ENCODE results near the gene ADSS2. TPM values are rescaled to one million over a fixed set of nuclear protein-coding genes. Genes with fewer than 3 reads are reported as not detected.

ADSS2 gene
- total RNA-seq, 2 donors from 2014 or later, result 7.9 to 9.6 TPM

- DNase-seq (ENCODE audit: low spot score), result no peak
These were observed 20.5 kb downstream of the ADSS2 start for GRCh38 chr1:244431166-244431565.

GRCh38 chr1:244429818-244430217, 21.9 kb downstream of the ADSS2 start:
- Histone ChIP-seq H3K4me3 (no peak overlapping the region), H3K36me3 (peaks cover 11% of the 10 kb centered on the region)
- no peak for DNase-seq (ENCODE audit: low spot score)

More at GRCh38 chr1:244431166-244431565, 20.5 kb downstream of the ADSS2 start:
- H3K27ac ChIP-seq, result no peak overlapping the region
- no peaks in the 10 kb centered on the region for H3K27me3 ChIP-seq
- no peaks in the 10 kb centered on the region for H3K4me1 ChIP-seq
- TF ChIP-seq CTCF (IDR thresholded peaks at IDR 0.05), result no peak
- H3K9me3 ChIP-seq, result no peaks in the 10 kb centered on the region
- no peak overlapping the region for H3K4me3 ChIP-seq
- peaks cover 11% of the 10 kb centered on the region for H3K36me3 ChIP-seq

GRCh38 chr1:244427647-244428046, 24.1 kb downstream of the ADSS2 start:
- Histone ChIP-seq H3K36me3 (peaks cover 14% of the 10 kb centered on the region), H3K4me1 (peaks cover 0 to 6% of the 10 kb centered on the region in 2 donors), H3K4me3 (no peak overlapping the region), H3K27me3 (no peaks in the 10 kb centered on the region), H3K9me3 (no peaks in the 10 kb centered on the region), H3K27ac (no peak overlapping the region)
- DNase-seq (ENCODE audit: low spot score), result no peak
- TF ChIP-seq CTCF (IDR thresholded peaks at IDR 0.05), result no peak

More at GRCh38 chr1:244429818-244430217, 21.9 kb downstream of the ADSS2 start:
- no peak for TF ChIP-seq CTCF (IDR thresholded peaks at IDR 0.05)
- H3K4me1 ChIP-seq, result peaks cover 0 to 4% of the 10 kb centered on the region in 2 donors
- no peak overlapping the region for H3K27ac ChIP-seq
- H3K9me3 ChIP-seq, result no peaks in the 10 kb centered on the region
- H3K27me3 ChIP-seq, result no peaks in the 10 kb centered on the region

- Histone ChIP-seq H3K9me3 (no peaks in the 10 kb centered on the region), H3K4me3 (no peak overlapping the region), H3K36me3 (peaks cover 22% of the 10 kb centered on the region), H3K4me1 (peaks cover 0 to 6% of the 10 kb centered on the region in 2 donors), H3K27ac (peak overlapping the region in 1 of 2 donors; percentile 11), H3K27me3 (no peaks in the 10 kb centered on the region)
- TF ChIP-seq CTCF (IDR thresholded peaks at IDR 0.05), result no peak
- DNase-seq (ENCODE audit: low spot score), result no peak
These were observed 26.9 kb downstream of the ADSS2 start for GRCh38 chr1:244424649-244425334.

- DNase-seq (ENCODE audit: low spot score), result no peak
- peaks cover 0 to 6% of the 10 kb centered on the region in 2 donors for H3K4me1 ChIP-seq
- H3K27me3 ChIP-seq, result no peaks in the 10 kb centered on the region
- H3K36me3 ChIP-seq, result peaks cover 44% of the 10 kb centered on the region
- H3K4me3 ChIP-seq, result no peak overlapping the region
- TF ChIP-seq CTCF (IDR thresholded peaks at IDR 0.05), result no peak
- no peak overlapping the region for H3K27ac ChIP-seq
- H3K9me3 ChIP-seq, result no peaks in the 10 kb centered on the region
These were observed 29.5 kb downstream of the ADSS2 start for GRCh38 chr1:244422174-244422573.

- H3K36me3 ChIP-seq, result peaks cover 75% of the 10 kb centered on the region
- H3K4me1 ChIP-seq, result no peaks in the 10 kb centered on the region
- no peak for DNase-seq (ENCODE audit: low spot score)
- no peak overlapping the region for H3K4me3 ChIP-seq
- no peak for TF ChIP-seq CTCF (IDR thresholded peaks at IDR 0.05)
- no peaks in the 10 kb centered on the region for H3K9me3 ChIP-seq
- H3K27ac ChIP-seq, result no peak overlapping the region
- H3K27me3 ChIP-seq, result no peaks in the 10 kb centered on the region
These were observed 32.7 kb downstream of the ADSS2 start for GRCh38 chr1:244419024-244419423.

Measured in right atrium auricular region (tissue), 2 donors.